OCI-LY1 (cell line): ENCODE data around the gene NKD1.

Experiments
- H2AFZ ChIP-seq: fragments of 200-600 bp; sonication (generic), shearing (Covaris generic); 2 replicates; pipeline ENCODE4 v1.6.0; 2014; ENCODE audit warnings: antibody characterized with exemption, mild to moderate bottlenecking, low read length
- H3F3A ChIP-seq: fragments of 200-600 bp; sonication (generic), shearing (Covaris generic); 2 replicates; pipeline ENCODE4 v1.6.0; 2014; ENCODE audit warnings: mild to moderate bottlenecking, antibody characterized with exemption, low read length, moderate library complexity; ENCODE audit not compliant: insufficient read depth
- H3K27ac ChIP-seq: fragments of 200-600 bp; sonication (generic); 2 replicates; pipeline ENCODE4 v1.5.1; 2014; ENCODE audit warnings: low read length, mixed run types, mild to moderate bottlenecking, low read depth; ENCODE audit not compliant: poor library complexity, severe bottlenecking
- H3K27me3 ChIP-seq: fragments of 200-600 bp; sonication (generic); 2 replicates; pipeline ENCODE4 v1.6.0; 2014; ENCODE audit warnings: antibody characterized with exemption, mild to moderate bottlenecking, low read length, moderate library complexity; ENCODE audit not compliant: insufficient read depth
- H3K36me3 ChIP-seq: fragments of 200-600 bp; sonication (generic); 2 replicates; pipeline ENCODE4 v1.6.1; 2014; ENCODE audit warnings: mild to moderate bottlenecking, antibody characterized with exemption, low read length, moderate library complexity, mixed read lengths; ENCODE audit not compliant: insufficient read depth
- H3K4me1 ChIP-seq: fragments of 200-600 bp; sonication (generic); 2 replicates; pipeline ENCODE4 v1.5.1; 2014; ENCODE audit warnings: mild to moderate bottlenecking, low read length, moderate library complexity; ENCODE audit not compliant: insufficient read depth, severe bottlenecking
- H3K4me2 ChIP-seq: fragments of 200-600 bp; sonication (generic), shearing (Covaris generic); 2 replicates; pipeline ENCODE4 v1.6.1; 2014; ENCODE audit warnings: low read length
- H3K4me3 ChIP-seq: fragments of 200-600 bp; sonication (generic); 2 replicates; pipeline ENCODE4 v1.5.1; 2014; ENCODE audit warnings: low read length, low read depth, mild to moderate bottlenecking, mixed read lengths; ENCODE audit not compliant: poor library complexity, severe bottlenecking
- H3K79me2 ChIP-seq: fragments of 200-600 bp; shearing (Covaris generic); 2 replicates; pipeline ENCODE4 v1.6.1; 2016; ENCODE audit warnings: mixed run types, low read length, mixed read lengths; ENCODE audit not compliant: insufficient read depth
- H3K9ac ChIP-seq: fragments of 200-600 bp; sonication (generic), shearing (Covaris generic); 2 replicates; pipeline ENCODE4 v1.6.1; 2014; ENCODE audit warnings: mild to moderate bottlenecking, low read length, mixed read lengths
- H3K9me2 ChIP-seq: fragments of 200-600 bp; sonication (generic), shearing (Covaris generic); 2 replicates; pipeline ENCODE4 v1.6.1; 2014; ENCODE audit warnings: low read depth, mild to moderate bottlenecking, low read length, mixed read lengths
- H3K9me3 ChIP-seq: fragments of 200-600 bp; shearing (Covaris generic); 2 replicates; pipeline ENCODE4 v1.6.1; 2014; ENCODE audit warnings: low read length, mixed read lengths
- H4K20me1 ChIP-seq: fragments of 200-600 bp; sonication (generic), shearing (Covaris generic); 2 replicates; pipeline ENCODE4 v1.6.0; 2016; ENCODE audit warnings: mild to moderate bottlenecking, low read length; ENCODE audit not compliant: insufficient read depth
- CTCF ChIP-seq: fragments of 200-600 bp; sonication (generic), shearing (Covaris generic); IDR thresholded peaks from 2 replicates; pipeline ENCODE4 v1.5.1; 2017; ENCODE audit warnings: mild to moderate bottlenecking, antibody characterized with exemption, low read length, moderate library complexity, mixed read lengths
- EZH2 ChIP-seq: fragments of 200-600 bp; sonication (generic), shearing (Covaris generic); IDR thresholded peaks from 2 replicates; pipeline ENCODE4 v1.8.0; 2017; ENCODE audit warnings: borderline replicate concordance, mixed run types, mild to moderate bottlenecking, antibody characterized with exemption, low read length, moderate library complexity, mixed read lengths

NKD1 gene

GRCh38 chr16:50529334-50529733 lies 18.9 kb upstream of the NKD1 start:
- Histone ChIP-seq H3K36me3 (no peaks in the 10 kb centered on the region), H3K4me2 (no peak overlapping the region), H3K27ac (no peak overlapping the region), H2AFZ (no peak overlapping the region), H3K4me3 (no peak overlapping the region), H3K4me1 (no peaks in the 10 kb centered on the region), H3K9me2 (no peaks in the 10 kb centered on the region), H3K9me3 (no peaks in the 10 kb centered on the region), H3K27me3 (peaks cover 5% of the 10 kb centered on the region), H3F3A (no peaks in the 10 kb centered on the region), H3K9ac (no peak overlapping the region), H3K79me2 (no peaks in the 10 kb centered on the region), H4K20me1 (no peaks in the 10 kb centered on the region)
- TF ChIP-seq CTCF = no peak
- no peak for TF ChIP-seq EZH2

- Histone ChIP-seq H3K9ac (no peak overlapping the region), H3K4me1 (no peaks in the 10 kb centered on the region), H2AFZ (no peak overlapping the region), H3K4me3 (no peak overlapping the region), H4K20me1 (no peaks in the 10 kb centered on the region), H3K9me3 (no peaks in the 10 kb centered on the region), H3K4me2 (no peak overlapping the region), H3K9me2 (no peaks in the 10 kb centered on the region), H3K36me3 (no peaks in the 10 kb centered on the region), H3K27ac (no peak overlapping the region), H3K79me2 (no peaks in the 10 kb centered on the region), H3F3A (no peaks in the 10 kb centered on the region), H3K27me3 (peaks cover 5% of the 10 kb centered on the region)
- TF ChIP-seq EZH2 (no peak), CTCF (no peak)
Observed at GRCh38 chr16:50530277-50531236, 17.6 kb upstream of the NKD1 start.

GRCh38 chr16:50531359-50531758 lies 16.8 kb upstream of the NKD1 start:
- Histone ChIP-seq H4K20me1 (no peaks in the 10 kb centered on the region), H3F3A (no peaks in the 10 kb centered on the region), H3K9ac (no peak overlapping the region), H3K9me3 (no peaks in the 10 kb centered on the region), H3K4me2 (no peak overlapping the region), H3K27ac (no peak overlapping the region), H3K27me3 (no peaks in the 10 kb centered on the region; the same call in 1 of the 2 replicates), H3K9me2 (no peaks in the 10 kb centered on the region), H3K4me1 (no peaks in the 10 kb centered on the region), H3K4me3 (no peak overlapping the region), H2AFZ (no peak overlapping the region), H3K36me3 (no peaks in the 10 kb centered on the region), H3K79me2 (no peaks in the 10 kb centered on the region)
- TF ChIP-seq CTCF (no peak), EZH2 (no peak)
